ENCODE data around the gene ROBO4.

- no peak for TF ChIP-seq CTCF (IDR thresholded peaks at IDR 0.05; ENCODE audit: low read length)
- no peak for TF ChIP-seq EZH2 (optimal IDR thresholded peaks at IDR 0.05; ENCODE audit: low read depth, low read length)
These were observed 10.0 kb downstream of the ROBO4 start for GRCh38 chr11:124887667-124888013.
